CD4-positive, alpha-beta T cell treated with Interferon alpha-2 for 1 hour (primary cell): ENCODE results near the gene USP22.
"Not testable (repeated sequence)": the region's sequence is repeated elsewhere in the genome, so short reads cannot be mapped to it uniquely, and the experiment has no call there.

Source experiments
- DNase-seq, 2 donors: peaks; one replicate each; pipeline ENCODE4 v3.0.0-alpha.2; 2020 to 2022

USP22 gene

GRCh38 chr17:20986767-20987510, 55.9 kb downstream of the USP22 start:
- no peak for DNase-seq

DNA sequence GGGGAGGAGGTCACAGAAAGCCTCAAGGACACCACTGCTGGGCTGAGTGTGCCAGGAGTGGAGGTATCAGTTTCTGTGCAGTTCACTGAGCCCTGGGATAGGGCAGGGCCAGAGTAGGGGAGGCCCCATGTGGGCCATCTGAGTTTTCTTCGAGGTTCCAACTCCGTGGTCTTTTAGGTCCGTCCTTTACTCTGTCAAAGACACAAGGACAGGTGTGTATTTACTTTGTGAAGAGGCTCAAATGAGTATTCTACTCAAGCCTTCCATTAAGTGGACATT, 59.5 kb downstream of the USP22 start:
- DNase-seq: no peak

DNA sequence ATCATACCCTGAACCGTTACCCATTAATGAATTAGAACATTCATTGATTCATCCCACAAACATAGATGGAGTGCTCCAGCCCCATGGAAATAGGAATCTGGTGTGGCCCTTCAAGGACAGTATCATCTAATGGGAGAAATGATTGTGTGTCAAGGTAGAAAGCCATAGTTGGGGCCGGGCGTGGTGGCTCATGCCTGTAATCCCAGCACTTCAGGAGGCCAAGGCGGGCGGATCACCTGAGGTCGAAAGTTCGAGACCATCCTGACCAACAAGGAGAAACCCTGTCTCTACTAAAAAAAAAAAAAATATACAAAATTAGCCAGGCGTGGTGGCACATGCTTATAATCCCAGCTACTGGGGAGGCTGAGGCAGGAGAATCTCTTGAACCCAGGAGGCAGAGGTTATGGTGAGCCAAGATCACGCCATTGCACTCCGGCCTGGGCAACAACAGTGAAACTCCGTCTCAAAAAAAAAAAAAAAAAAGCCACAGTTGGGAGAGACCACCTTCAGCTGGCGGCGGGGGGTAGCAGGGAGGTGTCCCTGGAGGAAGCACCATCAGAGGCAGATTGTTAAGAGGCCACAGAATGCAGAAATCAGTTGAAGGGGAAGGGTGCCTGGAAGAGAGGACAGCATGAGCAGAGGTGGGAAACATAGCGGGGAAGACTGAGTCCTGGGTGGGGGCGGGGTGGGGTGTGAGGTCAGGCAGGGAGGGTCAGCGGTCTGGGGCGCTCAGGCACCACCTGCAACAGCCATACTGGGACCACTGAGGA, 60.0 kb downstream of the USP22 start:
- DNase-seq: no peak

DNA sequence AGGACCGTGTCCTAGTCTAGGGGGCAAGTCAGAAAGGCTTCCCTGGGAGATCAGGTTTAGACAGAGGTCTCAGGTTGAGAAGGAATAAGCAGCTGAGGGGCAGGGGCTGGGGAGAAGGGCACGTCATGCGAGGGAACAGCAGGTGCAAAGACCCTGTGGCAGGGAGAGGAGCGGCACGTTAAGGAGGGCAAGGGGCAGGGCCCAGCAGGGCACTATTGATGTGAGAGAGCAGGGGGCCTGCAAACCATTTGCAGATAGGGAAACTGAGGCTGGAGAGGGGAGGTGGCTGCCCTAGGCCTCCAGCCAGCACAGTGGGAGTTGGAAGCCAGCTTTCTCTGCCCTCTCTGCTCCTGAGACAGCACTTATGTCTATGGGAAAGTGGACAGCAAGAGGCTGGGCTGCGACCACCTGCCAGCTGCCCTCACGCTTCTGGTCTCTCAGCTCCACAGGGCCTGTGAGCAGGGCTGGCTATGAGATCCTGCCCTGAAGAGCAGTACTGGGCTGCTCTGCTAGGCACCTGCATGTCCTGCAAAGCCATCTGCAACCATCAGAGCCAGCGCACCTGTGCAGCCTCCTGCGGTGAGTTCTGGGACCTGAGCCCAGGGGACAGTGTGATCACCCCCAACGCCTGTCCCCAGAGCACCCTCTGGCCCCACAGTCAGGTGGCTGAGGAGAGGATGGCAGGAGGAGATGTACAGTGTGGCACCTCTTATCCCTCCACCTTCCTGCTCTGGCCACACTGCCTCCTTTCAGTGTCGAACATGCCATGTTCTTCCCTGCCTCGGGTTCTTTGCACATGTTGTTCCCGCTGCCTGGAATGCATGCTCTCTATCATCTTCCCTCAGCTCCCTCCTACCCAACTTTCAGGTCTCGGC, 61.5 kb downstream of the USP22 start:
- DNase-seq: no peak

DNA sequence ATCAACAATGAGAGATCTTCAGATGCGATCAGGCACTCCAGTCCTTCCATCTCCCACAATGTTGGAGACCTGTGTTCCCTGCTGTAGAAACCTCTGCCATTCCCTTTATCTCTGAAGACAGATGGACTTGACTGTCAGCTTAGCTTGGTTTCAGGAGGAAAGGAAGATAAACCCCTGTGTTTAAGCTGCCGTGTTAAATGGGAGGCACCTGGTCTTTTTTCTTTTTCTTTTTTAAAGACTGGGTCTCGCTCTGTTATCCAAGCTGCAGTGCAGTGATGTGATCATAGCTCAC, 63.1 kb downstream of the USP22 start:
- no peak for DNase-seq

- not testable (repeated sequence) for DNase-seq
These were observed 63.6 kb downstream of the USP22 start for GRCh38 chr17:20979007-20979791.

DNA sequence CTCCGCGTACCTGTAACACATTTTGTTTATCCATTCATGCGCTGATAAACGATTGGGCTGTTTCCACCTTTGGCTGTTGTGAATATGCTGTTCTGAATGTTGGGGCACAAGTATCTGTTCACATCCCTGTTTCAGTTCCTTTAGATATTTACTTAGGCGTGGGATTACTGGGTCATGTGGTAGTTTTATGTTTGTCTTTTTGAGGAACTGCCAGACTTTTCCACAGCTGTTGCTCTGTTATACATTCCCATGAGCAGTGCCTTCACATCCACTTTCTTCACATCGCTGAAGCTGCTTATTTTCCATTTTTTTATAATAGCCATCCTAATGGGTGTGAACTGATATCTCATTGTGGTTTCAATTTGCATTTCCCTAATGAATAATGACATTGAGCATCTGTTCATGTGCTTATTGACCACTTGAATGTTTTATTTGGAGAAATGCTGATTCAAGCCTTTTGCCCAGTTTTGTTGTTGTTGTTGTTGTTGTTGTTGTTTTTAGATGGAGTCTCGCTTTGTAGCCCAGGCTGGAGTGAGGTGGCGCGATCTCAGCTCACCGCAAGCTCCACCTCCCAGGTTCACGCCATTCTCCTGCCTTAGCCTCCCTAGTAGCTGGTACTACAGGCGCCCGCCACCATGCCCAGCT, 65.1 kb downstream of the USP22 start:
- DNase-seq: not testable (repeated sequence)

DNA sequence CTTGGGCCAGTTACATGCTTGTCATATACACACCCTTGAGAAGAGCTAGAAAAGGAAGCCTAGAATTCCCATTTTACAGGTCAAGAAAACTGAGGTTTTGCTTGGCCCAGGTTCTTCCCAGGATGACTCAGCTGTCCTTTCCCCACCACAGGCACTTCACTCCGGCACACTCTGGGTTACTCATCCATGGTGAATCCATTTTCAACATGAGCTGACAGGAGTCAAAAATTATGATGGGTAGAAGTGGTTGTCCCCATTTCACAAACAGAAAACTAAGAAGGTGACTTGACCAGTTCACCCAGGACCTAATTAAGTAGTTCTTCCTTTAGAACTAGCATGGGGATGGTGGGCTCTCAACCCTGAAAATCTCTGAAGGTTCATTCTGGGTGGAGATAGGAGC, 67.2 kb downstream of the USP22 start:
- no peak for DNase-seq

DNA sequence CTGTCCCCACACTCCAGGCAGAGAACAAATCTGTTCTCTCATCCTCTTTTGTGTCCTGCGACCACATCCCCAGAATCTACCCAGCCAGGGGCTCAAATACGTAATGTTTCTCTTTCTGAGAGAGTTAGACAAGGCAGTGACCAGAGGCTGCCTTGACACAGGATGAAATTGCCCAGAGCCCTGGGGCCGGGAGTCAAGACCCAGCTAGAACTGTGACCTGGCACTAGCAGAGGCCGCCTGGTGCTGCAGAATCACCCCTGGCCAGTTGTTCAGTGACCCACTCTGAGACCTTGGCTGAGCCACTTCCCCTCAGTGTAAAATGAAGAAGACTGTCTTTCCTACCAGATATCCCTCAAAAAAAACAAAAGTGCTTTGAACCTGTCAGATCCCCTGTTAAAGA, 72.5 kb downstream of the USP22 start:
- no peak for DNase-seq

DNA sequence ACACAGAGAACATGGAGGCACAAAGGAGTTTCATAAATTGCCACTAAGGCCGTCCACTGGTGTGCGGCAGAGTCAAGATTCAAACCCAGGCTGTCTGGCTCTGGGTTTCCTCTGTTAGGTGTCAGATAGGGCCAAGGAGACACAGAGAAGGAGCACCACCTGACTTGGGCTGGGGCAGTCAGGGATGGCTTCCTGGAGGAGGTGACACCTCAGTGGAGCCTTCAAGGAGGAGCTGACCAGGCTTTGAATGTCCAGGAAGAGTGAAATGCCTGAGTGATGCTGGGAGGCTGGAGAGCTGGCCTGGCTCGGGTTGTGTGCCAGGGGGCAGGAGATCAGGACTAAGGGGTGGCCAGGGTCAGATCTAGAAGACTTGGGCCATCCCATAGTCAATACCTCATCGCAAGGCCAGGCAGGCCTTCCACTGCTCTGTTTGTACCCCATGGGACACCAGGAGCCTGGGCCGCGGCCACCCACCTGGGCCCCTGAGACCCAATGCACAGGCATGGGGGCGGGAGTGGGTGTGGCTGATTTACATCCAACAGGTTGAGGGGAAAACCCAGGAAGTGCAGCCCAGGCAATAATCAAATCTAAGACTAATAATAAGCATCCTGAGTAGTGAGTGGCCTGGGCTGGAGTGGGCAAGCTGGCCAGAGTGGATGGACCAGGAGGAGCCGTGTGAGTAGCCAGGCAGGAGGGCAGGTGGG, 73.7 kb downstream of the USP22 start:
- DNase-seq: no peak

DNA sequence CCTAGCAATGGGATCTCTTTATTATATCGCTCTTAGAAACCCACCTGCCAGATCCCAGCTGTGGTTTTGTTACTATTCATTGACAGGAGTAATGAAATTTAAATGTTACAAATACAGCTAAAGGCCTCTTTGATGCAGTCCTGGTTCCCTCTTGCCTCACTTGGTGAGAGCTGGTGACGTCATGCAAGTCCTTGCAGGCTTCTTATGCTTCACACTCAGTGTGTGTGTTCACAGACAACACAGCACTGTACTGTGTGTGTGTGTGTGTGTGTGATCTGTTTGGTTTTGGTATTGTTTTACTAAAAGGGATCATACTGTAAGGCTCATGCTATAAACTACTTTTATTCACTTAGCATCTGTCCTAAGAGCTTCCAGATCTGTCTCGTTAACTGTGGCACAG, 75.0 kb downstream of the USP22 start:
- DNase-seq: no peak

DNA sequence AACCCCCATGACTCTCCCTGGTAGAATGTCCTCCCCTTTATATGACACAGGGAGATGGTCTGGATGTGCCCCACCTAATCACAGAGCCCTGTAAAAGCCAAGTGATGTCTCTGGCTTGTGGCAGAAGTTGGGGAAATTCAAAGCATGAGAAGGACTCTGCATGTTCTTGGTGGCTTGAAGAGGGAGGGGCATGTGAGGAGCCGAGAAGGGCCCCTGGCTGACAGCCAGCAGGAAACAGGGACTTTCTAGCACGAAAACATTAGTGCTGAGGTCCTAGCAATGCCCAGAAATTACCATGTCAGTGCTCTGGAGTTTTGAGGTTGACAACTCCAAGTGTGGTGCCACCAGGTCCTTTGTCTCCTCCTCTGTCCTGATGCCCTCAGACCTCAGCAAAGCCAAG, 75.9 kb downstream of the USP22 start:
- DNase-seq: no peak

GRCh38 chr17:20965492-20965891, 77.3 kb downstream of the USP22 start:
- no peak for DNase-seq

DNA sequence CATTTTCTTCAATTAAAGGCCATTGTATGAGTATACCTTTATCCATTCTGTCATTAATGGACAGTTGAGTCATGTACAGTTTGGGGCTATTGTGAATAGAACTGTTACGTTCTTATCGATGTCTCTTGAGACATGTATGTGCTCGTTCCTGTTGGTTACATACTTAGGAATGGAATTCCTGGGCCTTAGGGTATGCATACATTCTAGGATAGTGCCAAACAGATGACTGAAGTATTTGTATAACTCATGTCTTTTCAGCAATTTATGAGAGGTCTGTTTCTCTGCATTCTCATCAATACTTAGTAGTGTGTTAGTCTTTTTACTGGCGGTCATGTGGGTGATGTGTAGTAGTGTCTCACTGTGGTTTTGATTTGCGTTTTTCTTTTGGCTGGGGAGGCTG, 81.2 kb downstream of the USP22 start:
- no peak for DNase-seq

GRCh38 chr17:20960871-20961270, 81.9 kb downstream of the USP22 start:
- no peak for DNase-seq

DNA sequence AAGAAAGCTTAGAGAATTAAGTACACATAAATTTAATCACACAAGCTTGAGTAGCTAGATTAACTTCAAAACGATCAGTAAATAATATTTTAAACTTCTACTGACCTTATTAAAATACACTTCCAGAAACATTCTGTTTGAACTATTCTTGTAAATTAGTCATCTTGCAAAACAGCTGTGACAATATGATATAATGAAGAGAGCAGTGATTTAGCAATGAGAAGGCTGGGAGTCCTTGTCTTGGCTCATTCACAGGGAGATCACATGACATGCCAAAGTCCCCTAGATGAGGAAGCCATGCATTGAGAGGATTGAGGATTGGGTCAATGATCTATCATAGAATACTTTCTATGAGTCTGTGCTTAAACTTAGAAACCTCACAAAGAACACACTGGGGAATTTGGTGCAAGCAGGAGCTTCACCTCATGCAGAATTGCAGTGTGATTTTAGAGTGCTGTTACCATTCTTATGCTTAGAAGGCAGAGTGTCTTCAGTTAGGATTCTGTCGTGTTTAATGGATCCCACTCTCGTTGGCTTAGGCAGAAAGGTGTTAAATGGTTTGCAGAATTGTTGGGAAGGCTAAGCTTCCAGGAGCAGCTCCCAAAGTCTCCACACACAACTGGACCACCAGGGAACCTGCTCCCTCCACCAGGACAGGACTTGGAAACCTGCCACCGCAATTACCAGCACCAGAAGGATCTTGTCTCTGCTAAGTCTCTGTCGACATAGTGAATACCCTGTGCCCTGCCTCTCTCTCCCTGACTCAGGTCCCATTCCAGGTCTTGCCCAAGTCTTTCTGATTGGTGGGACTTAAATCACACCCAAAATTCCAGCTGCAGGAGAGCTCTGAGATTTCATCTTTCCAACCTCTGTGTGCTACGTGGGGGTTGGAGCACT, 87.1 kb downstream of the USP22 start:
- no peak for DNase-seq

GRCh38 chr17:20954794-20955193, 88.0 kb downstream of the USP22 start:
- DNase-seq: no peak

DNA sequence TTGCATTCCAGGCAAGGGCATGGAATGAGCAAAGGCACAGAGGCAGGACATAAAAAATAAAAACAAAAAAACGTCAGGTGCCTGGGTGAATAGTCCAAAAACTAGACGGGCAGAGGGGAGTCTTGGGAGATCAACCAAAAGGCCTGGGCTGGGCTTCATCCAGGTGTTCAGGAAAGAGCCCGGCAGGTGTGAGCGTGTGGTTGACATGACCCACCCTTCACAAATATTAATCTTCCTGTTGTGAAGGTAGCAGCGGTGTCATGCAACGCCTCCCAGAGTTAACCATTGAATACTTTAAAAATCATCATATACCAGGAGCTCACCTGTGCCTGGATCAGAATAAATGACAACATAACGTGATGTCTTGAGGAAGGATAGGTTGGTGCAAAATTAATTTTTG, 90.6 kb downstream of the USP22 start:
- no peak for DNase-seq
